A549 treated with Mapracorat at 1 μM for 4 hours (cell line): ENCODE data around the gene HK3. TPM values are rescaled to one million over a fixed set of nuclear protein-coding genes. Genes with fewer than 3 reads are reported as not detected.

Source experiments
- total RNA-seq: library from RNA; stranded (reverse); fragments of 200-300 nt; extraction: Qiagen RNA extraction; gene quantifications from 5 replicates; pipeline ENCODE4 v1.2.3, GENCODE V29; 2022

The HK3 gene, protein sequence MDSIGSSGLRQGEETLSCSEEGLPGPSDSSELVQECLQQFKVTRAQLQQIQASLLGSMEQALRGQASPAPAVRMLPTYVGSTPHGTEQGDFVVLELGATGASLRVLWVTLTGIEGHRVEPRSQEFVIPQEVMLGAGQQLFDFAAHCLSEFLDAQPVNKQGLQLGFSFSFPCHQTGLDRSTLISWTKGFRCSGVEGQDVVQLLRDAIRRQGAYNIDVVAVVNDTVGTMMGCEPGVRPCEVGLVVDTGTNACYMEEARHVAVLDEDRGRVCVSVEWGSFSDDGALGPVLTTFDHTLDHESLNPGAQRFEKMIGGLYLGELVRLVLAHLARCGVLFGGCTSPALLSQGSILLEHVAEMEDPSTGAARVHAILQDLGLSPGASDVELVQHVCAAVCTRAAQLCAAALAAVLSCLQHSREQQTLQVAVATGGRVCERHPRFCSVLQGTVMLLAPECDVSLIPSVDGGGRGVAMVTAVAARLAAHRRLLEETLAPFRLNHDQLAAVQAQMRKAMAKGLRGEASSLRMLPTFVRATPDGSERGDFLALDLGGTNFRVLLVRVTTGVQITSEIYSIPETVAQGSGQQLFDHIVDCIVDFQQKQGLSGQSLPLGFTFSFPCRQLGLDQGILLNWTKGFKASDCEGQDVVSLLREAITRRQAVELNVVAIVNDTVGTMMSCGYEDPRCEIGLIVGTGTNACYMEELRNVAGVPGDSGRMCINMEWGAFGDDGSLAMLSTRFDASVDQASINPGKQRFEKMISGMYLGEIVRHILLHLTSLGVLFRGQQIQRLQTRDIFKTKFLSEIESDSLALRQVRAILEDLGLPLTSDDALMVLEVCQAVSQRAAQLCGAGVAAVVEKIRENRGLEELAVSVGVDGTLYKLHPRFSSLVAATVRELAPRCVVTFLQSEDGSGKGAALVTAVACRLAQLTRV
- total RNA-seq, result not detected in 5 replicates

GRCh38 chr5:176899296-176899891, at the start of gene HK3:
TSS of gene HK3 (minus strand) at chr5:176899346. CDS start at chr5:176896159, 3,187 bp downstream.

Other genes starting within 250 kb of the HK3 start
- gene UNC5A, start 88.8 kb downstream of the HK3 start, total RNA-seq, result 0.39 to 0.71 TPM (median 0.57 TPM) in 5 replicates
- 40.5 to 45.7 TPM (median 43.2 TPM) in 5 replicates for gene UIMC1, start 107.4 kb upstream of the HK3 start, total RNA-seq
- 8.2 to 11.2 TPM (median 10.4 TPM) in 5 replicates for gene ZNF346, start 123.3 kb upstream of the HK3 start, total RNA-seq
- gene FGFR4, start 187.6 kb upstream of the HK3 start, total RNA-seq, result 15.1 to 25.5 TPM (median 22.5 TPM) in 5 replicates
- 17.1 to 22.0 TPM (median 21.2 TPM) in 5 replicates for gene NSD1, start 234.4 kb upstream of the HK3 start, total RNA-seq